Activated CD8-positive, alpha-beta memory T cell treated with anti-CD3 and anti-CD28 coated beads, Interleukin-2, amount 50 U/mL, for 48 hours (primary cell): Measurements from ENCODE around the gene CT45A2.
"Not testable (repeated sequence)": the region's sequence is repeated elsewhere in the genome, so short reads cannot be mapped to it uniquely, and the experiment has no call there.

ENCODE experiments used
- DNase-seq: peaks from one replicate; pipeline ENCODE4 v3.0.0-alpha.2; 2020

CT45A2 gene, protein sequence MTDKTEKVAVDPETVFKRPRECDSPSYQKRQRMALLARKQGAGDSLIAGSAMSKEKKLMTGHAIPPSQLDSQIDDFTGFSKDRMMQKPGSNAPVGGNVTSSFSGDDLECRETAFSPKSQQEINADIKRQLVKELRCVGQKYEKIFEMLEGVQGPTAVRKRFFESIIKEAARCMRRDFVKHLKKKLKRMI

DNA sequence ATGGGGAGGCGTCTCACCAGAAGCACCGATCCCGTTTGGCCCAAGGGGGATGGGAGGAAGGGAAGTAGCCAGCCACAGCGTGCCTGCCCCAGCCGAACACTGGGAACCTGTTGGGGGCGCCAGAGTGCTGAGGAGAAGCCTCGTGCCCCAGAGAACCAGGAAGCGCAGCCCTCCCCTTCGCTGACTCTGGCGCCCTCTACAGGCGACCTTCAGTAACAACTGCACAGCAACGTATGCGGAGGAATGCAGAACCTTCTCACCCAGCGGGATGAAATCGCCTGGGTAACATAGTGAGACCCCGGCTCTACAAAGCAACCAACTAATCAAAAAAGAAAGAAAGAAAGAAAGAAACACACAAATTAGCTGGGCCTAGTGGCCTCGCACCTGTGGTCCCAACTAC lies at the start of gene CT45A2:
CT45A2 (minus strand) TSS at position 101 of the 400 bp plus-strand sequence. CDS start 3,747 bp downstream, outside the sequence.
- DNase-seq: not testable (repeated sequence)

DNA sequence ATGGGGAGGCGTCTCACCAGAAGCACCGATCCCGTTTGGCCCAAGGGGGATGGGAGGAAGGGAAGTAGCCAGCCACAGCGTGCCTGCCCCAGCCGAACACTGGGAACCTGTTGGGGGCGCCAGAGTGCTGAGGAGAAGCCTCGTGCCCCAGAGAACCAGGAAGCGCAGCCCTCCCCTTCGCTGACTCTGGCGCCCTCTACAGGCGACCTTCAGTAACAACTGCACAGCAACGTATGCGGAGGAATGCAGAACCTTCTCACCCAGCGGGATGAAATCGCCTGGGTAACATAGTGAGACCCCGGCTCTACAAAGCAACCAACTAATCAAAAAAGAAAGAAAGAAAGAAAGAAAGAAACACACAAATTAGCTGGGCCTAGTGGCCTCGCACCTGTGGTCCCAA lies 34.6 kb upstream of the CT45A2 start, which contains the start of gene CT45A8:
CT45A8 (minus strand) TSS at position 101 of the 400 bp plus-strand sequence. CDS start 3,755 bp downstream, outside the sequence.
- DNase-seq: not testable (repeated sequence)

DNA sequence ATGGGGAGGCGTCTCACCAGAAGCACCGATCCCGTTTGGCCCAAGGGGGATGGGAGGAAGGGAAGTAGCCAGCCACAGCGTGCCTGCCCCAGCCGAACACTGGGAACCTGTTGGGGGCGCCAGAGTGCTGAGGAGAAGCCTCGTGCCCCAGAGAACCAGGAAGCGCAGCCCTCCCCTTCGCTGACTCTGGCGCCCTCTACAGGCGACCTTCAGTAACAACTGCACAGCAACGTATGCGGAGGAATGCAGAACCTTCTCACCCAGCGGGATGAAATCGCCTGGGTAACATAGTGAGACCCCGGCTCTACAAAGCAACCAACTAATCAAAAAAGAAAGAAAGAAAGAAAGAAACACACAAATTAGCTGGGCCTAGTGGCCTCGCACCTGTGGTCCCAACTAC lies 17.4 kb upstream of the CT45A2 start, which contains the start of gene CT45A7:
CT45A7 (minus strand) TSS at position 101 of the 400 bp plus-strand sequence. CDS start 3,747 bp downstream, outside the sequence.
- not testable (repeated sequence) for DNase-seq

GRCh38 chrX:135802687-135803086 lies 17.1 kb downstream of the CT45A2 start, which contains the start of gene CT45A6:
CT45A6 (minus strand) TSS chrX:135802787; CDS start chrX:135798993, 3,794 bp downstream.
- DNase-seq: not testable (repeated sequence)

DNA sequence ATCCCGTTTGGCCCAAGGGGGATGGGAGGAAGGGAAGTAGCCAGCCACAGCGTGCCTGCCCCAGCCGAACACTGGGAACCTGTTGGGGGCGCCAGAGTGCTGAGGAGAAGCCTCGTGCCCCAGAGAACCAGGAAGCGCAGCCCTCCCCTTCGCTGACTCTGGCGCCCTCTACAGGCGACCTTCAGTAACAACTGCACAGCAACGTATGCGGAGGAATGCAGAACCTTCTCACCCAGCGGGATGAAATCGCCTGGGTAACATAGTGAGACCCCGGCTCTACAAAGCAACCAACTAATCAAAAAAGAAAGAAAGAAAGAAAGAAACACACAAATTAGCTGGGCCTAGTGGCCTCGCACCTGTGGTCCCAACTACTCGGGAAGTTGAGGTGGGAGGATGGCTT lies 34.4 kb downstream of the CT45A2 start, which contains the start of gene CT45A5:
CT45A5 (minus strand) TSS at position 101 of the 400 bp plus-strand sequence. CDS start 3,774 bp downstream, outside the sequence.
- not testable (repeated sequence) for DNase-seq

DNA sequence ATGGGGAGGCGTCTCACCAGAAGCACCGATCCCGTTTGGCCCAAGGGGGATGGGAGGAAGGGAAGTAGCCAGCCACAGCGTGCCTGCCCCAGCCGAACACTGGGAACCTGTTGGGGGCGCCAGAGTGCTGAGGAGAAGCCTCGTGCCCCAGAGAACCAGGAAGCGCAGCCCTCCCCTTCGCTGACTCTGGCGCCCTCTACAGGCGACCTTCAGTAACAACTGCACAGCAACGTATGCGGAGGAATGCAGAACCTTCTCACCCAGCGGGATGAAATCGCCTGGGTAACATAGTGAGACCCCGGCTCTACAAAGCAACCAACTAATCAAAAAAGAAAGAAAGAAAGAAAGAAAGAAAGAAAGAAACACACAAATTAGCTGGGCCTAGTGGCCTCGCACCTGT lies 51.7 kb downstream of the CT45A2 start, which contains the start of gene CT45A3:
CT45A3 (minus strand) TSS at position 101 of the 400 bp plus-strand sequence. CDS start 3,747 bp downstream, outside the sequence.
- DNase-seq: not testable (repeated sequence)
